Panc1 (cell line): ENCODE results near the gene IFT122. TPM values are rescaled to one million over a fixed set of nuclear protein-coding genes. Genes with fewer than 3 reads are reported as not detected.

Experiments
- ATAC-seq: fragments of 200-7000 bp; cut with Tn5 transposase; 2 replicates; pipeline ENCODE4 v1.9.1; 2020; ENCODE audit warnings: mild to moderate bottlenecking, moderate library complexity
- BruUV-seq: library from RNA; stranded (reverse); fragments of 400-500 nt; replicated peaks from 2 replicates; lab custom pipeline; 2021; lab: Mats Ljungman, UMichigan
- CTCF ChIA-PET: fragments of 300-600 bp; sonication (Branson Sonifier 250); formaldehyde crosslinking; loops from one replicate; lab custom pipeline; 2022; ENCODE audit warnings: antibody characterized with exemption; lab: Charles Lee
- POLR2A ChIA-PET: fragments of 300-600 bp; sonication (Branson Sonifier 250); formaldehyde crosslinking; loops from one replicate; lab custom pipeline; 2022; ENCODE audit warnings: antibody characterized with exemption; lab: Charles Lee
- DNase-seq: peaks from one replicate; pipeline ENCODE4 v3.0.0-alpha.2; 2010; ENCODE audit warnings: low read depth, low spot score
- H3K27ac ChIP-seq: 2 replicates; pipeline ENCODE4 v1.5.1; 2011; ENCODE audit warnings: mild to moderate bottlenecking, low read length, inconsistent platforms
- H3K27me3 ChIP-seq: fragments of 200-500 bp; sonication (Bioruptor generic); 2 replicates; pipeline ENCODE4 v1.6.0; 2014; ENCODE audit warnings: low read length, inconsistent platforms; ENCODE audit not compliant: control insufficient read depth, insufficient read depth
- H3K36me3 ChIP-seq: fragments of 200-500 bp; sonication (Bioruptor generic); 2 replicates; pipeline ENCODE4 v1.5.1; 2014; ENCODE audit warnings: inconsistent platforms, mild to moderate bottlenecking, low read length, moderate library complexity; ENCODE audit not compliant: control insufficient read depth, insufficient read depth
- H3K4me1 ChIP-seq: 2 replicates; pipeline ENCODE4 v1.5.1; 2011; ENCODE audit warnings: inconsistent platforms, mild to moderate bottlenecking, low read length, moderate library complexity; ENCODE audit not compliant: control insufficient read depth, insufficient read depth
- H3K4me3 ChIP-seq, 2 experiments: 2 replicates each; pipeline ENCODE4 v1.5.1; 2011 to 2012; ENCODE audit warnings: low read depth in 2 of 2, low read length in 2 of 2, mild to moderate bottlenecking in 2 of 2, inconsistent platforms in 1 of 2, moderate library complexity in 1 of 2
- H3K9me3 ChIP-seq: fragments of 200-500 bp; sonication (Bioruptor generic); 2 replicates; pipeline ENCODE4 v1.5.1; 2014; ENCODE audit warnings: low read depth, mild to moderate bottlenecking, inconsistent platforms, low read length, moderate library complexity; ENCODE audit not compliant: control insufficient read depth, insufficient read depth
- CTCF ChIP-seq: fragments of 450-650 bp; IDR thresholded peaks from 2 replicates; pipeline ENCODE4 v1.5.1; 2017; ENCODE audit warnings: mild to moderate bottlenecking
- POLR2AphosphoS5 ChIP-seq: IDR thresholded peaks from 2 replicates; pipeline ENCODE4 v1.6.1; 2012; ENCODE audit warnings: mild to moderate bottlenecking, low read depth, low read length, moderate library complexity
- REST ChIP-seq, 2 experiments: IDR thresholded peaks; 2 replicates each; pipeline ENCODE4 v1.6.1; 2011 to 2012; ENCODE audit warnings: low read depth in 2 of 2, control low read depth in 1 of 2, low read length in 1 of 2, mild to moderate bottlenecking in 1 of 2, moderate library complexity in 1 of 2; ENCODE audit not compliant: insufficient read depth in 1 of 2
- SIN3A ChIP-seq: IDR thresholded peaks from 2 replicates; pipeline ENCODE4 v1.6.1; 2012; ENCODE audit warnings: low read depth, mild to moderate bottlenecking, low read length, moderate library complexity, borderline replicate concordance; ENCODE audit not compliant: insufficient read depth
- TCF7L2 ChIP-seq: IDR thresholded peaks from 2 replicates; pipeline ENCODE4 v1.6.1; 2011; ENCODE audit warnings: mild to moderate bottlenecking, low read depth, low read length, inconsistent platforms
- in situ Hi-C: cut with HindIII; loops from 2 replicates; pipeline ENCODE4 v1.10.0; 2016; ENCODE audit warnings: low sequenced_read_pairs, low pct_unique_long_range_greater_than_20kb
- intact Hi-C: fragments of 100-400 bp; cut with micrococcal nuclease; formaldehyde crosslinking; loops from one replicate; pipeline ENCODE4 v1.10.0; 2022; ENCODE audit not compliant: unreplicated experiment
- total RNA-seq: library from RNA; stranded (reverse); gene quantifications from one replicate; pipeline ENCODE4 v1.2.1, GENCODE V29; 2021; ENCODE audit not compliant: unreplicated experiment

The IFT122 gene
- total RNA-seq, 1 experiment from 2014 or later, result 52.4 TPM

GRCh38 chr3:129524081-129524480 lies 84.1 kb downstream of the IFT122 start:
- H3K36me3 ChIP-seq, result no peaks in the 10 kb centered on the region
- in situ Hi-C loops (no loop called here), intact Hi-C loops (no loop called here)
- ChIA-PET POLR2A (interaction anchor here (0.6 kb wide), 1 partner anchor 38 kb away, joined by 3 read pairs; no protein-coding TSS in a partner anchor), CTCF (interaction anchor here (0.6 kb wide), 1 partner anchor 31 kb away, joined by 9 read pairs; no protein-coding TSS in a partner anchor)
- DNase-seq, result no peak
- BruUV-seq, result no TSS peak
- ATAC-seq, result no peak
- no peaks in the 10 kb centered on the region for H3K4me1 ChIP-seq
- TF ChIP-seq TCF7L2 (no peak), POLR2AphosphoS5 (no peak), REST (IDR thresholded peaks at IDR 0.05; ENCODE audit: insufficient read depth in 1 of 2, low read depth in 2 of 2, low read length in 1 of 2) (no peak), SIN3A (no peak), CTCF (no peak)
- H3K9me3 ChIP-seq, result no peaks in the 10 kb centered on the region
- no peak overlapping the region for H3K27ac ChIP-seq
- H3K4me3 ChIP-seq, result no peak overlapping the region
- H3K27me3 ChIP-seq, result no peaks in the 10 kb centered on the region

GRCh38 chr3:129525341-129525968 lies 85.4 kb downstream of the IFT122 start:
- no peak for ATAC-seq

More at GRCh38 chr3:129525341-129525968, 85.4 kb downstream of the IFT122 start:
- H3K9me3 ChIP-seq, result no peaks in the 10 kb centered on the region
- H3K27me3 ChIP-seq, result no peaks in the 10 kb centered on the region
- ChIA-PET POLR2A (no interaction called here), CTCF (no interaction called here)
- DNase-seq, result no peak
- no peak overlapping the region for H3K4me3 ChIP-seq
- TF ChIP-seq TCF7L2 (no peak), SIN3A (no peak), CTCF (no peak), POLR2AphosphoS5 (no peak), REST (IDR thresholded peaks at IDR 0.05; ENCODE audit: insufficient read depth in 1 of 2, low read depth in 2 of 2, low read length in 1 of 2) (no peak)
- H3K27ac ChIP-seq, result no peak overlapping the region
- BruUV-seq, result no TSS peak
- intact Hi-C loops, result no loop called here
- H3K4me1 ChIP-seq, result no peaks in the 10 kb centered on the region
- no peaks in the 10 kb centered on the region for H3K36me3 ChIP-seq
- in situ Hi-C loops, result no loop called here
